Measurements from ENCODE around the gene CAPS. TPM values are rescaled to one million over a fixed set of nuclear protein-coding genes. Genes with fewer than 3 reads are reported as not detected.
A peak's percentile ranks its signal among the peaks of the same experiment; 100 is the strongest.
"Not testable (repeated sequence)": the region's sequence is repeated elsewhere in the genome, so short reads cannot be mapped to it uniquely, and the experiment has no call there.

CAPS gene
- total RNA-seq, result 2.8 and 4.1 TPM in 2 replicates
- 6.1 TPM for polyA plus RNA-seq (2012)

DNA sequence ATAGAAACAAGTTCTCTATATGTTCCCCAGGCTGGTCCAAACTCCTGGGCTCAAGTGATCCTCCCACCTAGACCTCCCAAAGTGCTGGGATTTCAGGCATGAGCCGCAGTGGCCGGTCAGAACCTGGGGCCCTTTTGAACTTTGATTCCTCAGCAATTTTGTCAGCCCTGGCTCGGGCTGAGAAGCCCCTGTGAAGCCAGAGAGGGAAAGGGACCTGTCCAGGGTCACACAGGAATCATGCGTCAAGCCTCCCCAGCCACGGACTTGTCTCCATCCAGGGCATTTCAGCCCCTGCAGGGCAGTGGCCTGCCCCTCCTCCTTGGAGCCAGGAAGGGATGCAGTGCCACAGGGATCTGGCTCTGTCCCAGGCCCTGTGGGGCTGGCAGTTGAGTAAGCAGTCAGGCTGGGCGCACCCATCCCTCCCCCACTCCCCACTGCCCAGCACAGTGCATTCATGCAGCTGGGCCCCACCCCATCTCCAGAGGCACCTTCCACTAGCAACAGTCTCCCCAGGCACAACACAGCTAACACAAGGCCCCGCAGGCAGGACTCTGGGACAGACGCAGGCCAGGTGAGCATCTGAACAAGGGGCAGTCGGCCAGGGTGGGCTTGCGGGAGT is at the start of gene CAPS:
Gene CAPS, plus strand, starts transcription at position 516 of the 619 bp plus-strand sequence. CDS start 153 bp downstream, outside the sequence.
- DNase-seq (ENCODE audit: low read depth), result peak; percentile 64

DNA sequence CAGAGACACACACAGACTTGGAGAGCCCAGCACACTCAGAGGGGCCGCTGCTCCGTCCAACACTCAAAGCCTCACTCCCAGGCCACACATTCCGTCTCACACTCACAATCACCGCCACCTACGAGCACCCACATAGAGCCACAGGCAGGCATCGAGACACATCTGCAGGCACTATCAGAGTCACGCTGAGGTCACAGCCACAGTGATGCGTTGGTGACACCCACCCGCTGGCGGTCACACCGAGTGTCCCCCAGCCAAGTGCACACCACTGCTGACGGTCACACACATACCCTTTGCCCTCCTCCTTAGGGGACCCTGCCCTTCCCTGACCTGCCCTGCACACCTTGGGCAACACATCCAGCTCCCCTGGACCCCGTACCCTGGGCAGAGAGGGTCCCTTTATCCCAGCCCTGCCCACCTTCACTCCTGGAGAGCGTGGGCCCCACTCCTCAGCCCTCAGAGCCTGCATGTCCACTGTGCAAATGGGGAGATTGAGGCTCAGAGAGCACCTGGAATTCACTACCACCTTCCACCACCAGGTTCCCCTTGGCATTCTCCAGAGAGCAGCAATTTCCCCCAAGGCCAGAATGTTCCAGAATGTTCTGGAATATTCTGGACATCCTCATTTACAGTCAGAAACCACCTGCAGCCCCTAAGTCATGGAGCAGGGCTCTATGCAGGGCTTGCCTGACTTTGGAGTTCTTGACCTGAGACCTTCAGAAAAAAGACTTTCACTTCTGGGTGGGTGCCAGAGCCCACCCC is 49.1 kb upstream of the CAPS start:
- no peak for DNase-seq (ENCODE audit: low read depth)

DNA sequence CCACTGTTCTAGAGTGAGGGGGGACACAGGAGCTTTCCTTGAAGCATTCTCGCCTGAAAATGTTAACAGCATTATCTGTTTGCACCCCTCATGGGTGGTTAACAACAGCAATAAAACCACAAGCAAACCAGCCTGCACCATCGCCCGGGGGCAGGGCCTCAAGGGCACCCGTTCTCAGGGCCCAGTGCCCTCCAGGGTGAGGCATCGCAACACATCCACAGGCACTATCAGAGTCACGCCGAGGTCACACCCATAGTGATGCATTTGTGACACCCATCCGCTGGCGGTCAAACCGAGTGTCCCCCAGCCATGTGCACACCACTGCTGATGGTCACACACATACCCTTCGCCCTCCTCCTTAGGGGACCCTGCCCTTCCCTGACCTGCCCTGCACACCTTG is 48.3 kb upstream of the CAPS start:
- no peak for DNase-seq (ENCODE audit: low read depth)

DNA sequence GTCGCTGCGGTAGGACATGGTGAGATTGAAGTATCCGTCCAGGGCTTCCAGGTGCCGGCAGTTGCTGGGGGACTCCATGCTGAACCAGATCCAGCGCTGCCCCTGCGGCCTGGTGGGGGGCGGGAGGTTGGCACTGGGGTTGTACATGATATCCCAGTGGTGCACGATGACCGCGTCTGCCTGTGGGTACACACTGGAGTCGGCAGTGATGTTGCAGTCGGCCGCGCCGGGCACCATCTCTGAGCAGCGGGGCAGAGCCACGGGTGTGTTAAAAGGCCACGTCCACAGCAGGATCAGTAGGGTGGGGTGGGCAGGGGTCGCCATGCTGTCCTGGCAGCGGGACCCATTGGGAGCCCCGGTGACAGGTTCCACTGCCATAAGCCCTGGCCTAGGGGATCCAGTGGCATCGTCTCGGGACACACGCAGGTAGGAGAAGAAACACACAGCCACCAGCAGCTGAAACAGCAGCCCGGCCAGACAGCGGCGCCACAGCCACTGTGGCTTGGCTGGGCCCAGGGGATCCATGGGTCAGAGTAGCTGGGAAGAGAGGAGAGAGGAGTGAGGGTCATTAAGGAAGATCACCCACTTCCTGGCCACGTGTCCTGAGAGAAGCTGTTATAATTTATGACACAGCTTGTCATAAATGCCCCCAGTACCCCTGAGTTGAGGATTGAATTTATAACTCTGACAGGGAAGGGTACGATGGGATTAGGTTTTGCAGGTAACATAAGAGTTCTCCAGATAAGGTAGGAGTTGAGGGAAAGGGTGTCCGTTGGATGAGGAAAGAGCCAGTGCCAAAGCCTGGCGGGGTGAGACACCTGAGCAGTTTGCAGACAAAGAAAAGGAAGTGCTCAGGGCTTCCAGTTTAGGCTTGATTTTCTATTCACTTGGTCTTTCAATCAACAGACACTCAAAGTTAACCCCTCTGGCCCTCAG is 46.6 kb upstream of the CAPS start:
- DNase-seq (ENCODE audit: low read depth), result no peak

DNA sequence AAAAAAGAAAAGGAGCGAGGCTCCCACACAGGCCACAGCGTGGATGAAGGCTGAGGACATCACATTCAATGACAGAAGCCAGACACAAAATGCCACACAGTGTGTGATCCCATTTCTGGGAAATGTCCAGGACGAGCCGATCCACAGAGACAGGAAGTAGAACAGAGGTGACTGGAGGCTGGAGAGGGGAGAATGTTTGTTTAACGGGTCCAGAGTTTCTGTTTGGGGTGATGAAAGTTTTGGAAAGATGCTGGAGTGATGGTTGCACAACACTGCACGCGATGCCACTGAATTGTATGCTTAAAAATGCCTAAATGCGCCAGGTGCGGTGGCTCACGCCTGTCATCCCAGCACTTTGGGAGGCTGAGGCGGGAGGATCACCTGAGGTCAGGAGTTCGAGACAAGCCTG is 43.1 kb upstream of the CAPS start:
- no peak for DNase-seq (ENCODE audit: low read depth)

DNA sequence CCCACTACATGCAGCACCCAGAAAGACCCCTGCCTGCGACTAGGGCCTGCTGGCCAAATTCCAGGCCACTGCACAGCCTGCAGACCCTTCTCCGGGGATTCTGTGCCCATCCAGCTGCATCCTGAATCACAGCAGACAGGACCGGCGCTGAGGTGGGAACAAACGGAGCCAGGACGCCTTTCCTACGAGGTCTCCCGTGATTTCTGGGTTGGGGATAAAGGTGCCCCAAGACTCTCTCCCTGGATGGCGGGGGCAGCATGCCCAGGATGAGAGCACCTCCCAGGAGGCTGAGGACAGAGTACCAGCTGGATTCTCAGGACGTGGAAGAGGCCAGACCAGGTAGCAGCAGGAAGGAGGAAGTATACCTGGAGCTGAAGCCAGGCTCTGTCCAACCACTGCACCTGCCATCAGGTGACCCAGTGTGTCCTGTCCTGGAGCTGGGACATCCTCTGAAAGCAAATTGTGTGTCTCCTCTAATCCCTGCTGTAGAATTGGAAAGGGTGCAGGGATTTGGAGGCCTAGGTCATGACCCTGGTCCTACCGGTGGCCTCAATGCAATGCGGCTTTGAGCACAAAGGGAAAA is 40.3 kb upstream of the CAPS start:
- DNase-seq (ENCODE audit: low read depth), result no peak

DNA sequence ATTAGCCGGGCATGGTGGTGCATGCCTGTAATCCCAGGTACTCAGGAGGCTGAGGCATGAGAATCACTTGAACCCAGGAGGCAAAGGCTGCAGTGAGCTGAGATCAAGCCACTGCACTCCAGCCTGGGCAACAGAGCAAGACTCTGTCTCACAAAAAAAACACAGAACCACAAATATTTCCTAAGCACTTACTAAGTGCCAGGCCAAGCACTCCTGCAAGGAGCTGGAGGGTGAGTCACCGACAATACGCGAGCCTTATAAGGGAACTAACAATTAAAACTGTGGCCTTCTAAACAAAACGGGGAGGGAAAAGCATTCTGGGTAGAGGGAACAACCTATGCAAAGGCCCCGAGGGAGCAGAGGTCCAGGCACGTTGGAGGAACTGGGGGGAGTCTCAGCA is 39.6 kb upstream of the CAPS start:
- not testable (repeated sequence) for DNase-seq (ENCODE audit: low read depth)

DNA sequence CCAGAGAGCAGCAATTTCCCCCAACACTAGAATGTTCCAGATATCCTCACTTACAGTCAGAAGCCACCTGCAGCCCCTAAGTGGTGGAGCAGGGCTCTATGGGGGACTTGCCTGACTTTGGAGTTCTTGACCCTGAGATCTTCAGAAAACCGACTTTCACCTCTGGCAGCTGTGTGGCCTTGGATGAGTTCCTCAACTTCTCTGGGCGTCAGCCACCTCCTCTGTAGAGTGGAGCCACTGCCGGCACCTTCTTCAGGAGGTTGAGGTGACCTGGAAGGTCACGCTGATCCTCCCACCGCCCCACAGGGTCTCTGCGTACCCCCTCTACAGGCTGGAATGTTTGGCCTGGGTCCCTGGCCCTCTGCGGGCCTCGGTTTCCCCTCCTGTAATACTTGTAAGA is 36.6 kb upstream of the CAPS start:
- no peak for DNase-seq (ENCODE audit: low read depth)

DNA sequence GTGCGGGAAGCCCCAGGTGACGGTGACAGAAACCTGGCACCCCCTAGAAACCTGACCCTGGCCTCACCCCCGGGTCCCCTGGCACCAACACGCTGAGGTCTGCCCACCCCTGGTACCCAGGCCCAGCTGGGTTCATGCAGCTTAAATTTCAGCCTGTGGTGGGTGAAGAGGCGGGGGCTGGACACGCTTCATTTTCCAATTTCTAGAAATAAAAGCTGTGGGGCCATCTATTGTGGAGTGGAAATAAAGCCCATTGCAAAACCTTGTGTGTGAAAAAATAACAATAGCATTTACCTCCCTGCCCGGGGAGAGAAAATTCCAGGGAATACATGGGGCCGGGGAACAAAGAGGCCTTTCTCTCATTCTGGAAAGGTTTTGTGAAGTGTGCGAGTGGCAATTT is 36.2 kb upstream of the CAPS start:
- DNase-seq (ENCODE audit: low read depth), result no peak

DNA sequence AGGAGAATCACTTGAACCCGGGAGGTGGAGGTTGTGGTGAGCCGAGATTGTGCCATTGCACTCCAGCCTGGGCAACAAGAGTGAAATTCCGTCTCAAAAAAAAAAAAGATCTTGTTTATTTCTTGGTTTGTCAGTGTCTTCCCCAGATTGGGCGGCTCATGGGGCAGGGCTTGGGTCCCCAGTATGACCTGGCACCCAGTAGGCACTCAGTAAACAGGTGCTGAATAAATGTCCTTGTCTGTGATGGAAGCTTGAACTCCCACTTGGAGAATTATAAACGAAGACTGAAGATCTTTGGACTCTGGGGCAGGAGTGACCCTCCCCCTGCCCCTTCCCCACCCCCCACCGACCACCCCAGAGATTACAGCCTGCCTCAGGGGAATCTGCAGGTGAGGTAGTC is 33.9 kb upstream of the CAPS start:
- no peak for DNase-seq (ENCODE audit: low read depth)

DNA sequence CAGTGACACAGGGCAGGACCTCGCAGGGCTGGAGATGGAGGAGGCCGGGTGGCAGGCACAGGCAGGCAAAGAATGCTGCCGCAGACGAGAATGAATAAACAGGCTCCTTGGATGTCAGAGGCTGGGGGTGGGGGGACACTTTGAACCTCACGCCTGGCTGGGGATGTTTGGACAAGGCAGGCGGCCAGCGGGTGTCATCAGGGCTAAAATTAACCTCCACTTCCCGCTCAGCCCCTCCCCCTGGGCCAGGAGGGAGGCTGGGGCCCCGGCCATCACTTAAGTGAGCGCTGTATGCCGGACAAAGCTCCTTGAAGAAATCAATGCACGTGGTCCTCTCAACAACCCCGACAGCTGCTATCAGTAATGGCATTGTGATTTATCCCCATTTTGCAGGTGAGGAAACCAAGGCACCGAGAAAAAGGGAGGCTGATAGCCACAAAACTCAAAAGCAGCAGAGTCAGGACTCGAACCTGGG is 33.4 kb upstream of the CAPS start:
- peak; percentile 71 for DNase-seq (ENCODE audit: low read depth)

DNA sequence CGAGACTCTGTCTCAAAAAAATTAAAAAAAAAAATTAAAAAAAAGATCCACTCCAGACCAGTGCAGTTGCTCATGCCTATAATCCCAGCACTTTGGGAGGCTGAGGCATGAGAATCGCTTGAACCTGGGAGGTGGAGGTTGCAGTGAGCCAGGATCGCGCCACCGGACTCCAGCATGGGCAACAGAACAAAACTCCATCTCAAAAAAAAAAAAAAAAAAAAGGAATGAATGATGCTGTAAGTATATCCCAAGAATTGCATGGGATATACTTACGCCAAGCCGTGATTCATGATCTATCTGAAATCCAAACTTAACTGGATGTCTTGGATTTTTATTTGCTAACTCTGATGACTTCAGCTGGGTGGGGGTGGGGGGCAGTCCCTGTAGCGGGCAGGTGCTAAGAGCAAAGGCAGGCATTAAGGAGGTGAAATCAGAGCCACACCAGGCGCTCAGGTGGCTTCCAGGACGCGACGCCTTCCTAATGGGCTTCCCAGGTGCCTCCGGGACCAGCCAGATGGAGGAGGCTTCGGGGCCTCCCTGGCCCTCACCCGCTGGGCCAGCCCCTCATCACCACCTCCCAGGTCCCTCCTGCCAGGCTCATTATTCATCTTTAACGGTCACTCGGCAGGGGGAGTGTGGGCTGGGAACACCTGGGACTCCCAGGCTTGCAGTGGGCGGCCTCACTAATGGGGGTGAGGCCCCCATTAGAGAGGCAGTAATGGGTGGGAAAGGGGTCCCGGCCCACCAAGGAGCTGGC is 32.3 kb upstream of the CAPS start:
- no peak for DNase-seq (ENCODE audit: low read depth)

DNA sequence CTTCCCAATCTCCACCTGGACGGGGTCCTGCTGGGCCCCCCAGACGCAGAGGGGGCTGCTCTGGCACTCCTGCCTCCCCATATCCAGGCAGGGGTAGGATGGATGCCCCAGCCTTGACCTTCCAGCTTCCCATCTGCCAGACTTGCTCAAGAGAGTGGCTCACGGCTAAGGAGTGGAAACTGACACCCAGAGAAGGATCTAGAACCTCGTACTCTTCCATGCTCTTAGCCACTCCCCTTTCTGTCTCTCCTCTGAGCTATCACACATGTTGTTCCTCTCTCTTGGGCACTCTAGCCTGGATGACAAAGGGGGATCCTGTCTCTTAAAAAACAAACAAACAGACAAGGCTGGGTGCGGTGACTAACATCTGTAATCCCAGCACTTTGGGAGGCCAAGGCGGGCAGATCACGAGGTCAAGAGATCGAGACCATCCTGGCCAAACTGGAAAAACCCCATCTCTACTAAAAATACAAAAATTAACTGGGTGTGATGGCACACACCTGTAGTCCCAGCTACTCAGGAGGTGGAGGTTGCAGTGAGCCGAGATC is 31.6 kb upstream of the CAPS start:
- no peak for DNase-seq (ENCODE audit: low read depth)

DNA sequence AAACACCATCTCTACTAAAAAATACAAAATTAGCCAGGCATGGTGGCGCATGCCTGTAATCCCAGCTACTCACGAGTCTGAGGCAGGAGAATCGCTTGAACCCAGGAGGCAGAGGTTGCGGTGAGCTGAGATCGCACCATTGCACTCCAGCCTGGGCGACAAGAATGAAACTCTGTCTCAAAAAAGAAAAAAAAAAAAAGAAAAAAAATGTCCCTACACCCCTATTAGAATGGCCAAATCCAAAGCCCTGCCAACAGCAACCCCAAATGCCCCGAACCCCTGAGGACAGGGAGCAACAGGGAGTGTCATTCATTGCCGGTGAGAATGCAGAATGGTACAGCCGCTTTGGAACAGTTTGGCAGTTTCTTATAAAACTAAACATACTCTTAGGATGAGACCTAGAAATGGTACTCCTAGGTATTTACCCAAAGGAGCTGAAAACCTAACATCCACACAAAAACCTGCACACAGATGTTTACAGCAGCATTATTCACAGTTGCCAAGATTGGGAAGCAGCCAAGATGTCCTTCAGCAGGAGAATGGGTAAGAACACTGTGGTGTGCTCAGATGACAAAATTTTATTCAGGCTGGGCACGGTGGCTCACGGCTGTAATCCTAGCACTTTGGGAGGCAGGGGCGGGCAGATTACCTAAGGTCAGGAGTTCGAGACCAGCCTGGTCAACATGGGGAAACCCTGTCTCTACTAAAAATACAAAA is 30.7 kb upstream of the CAPS start:
- not testable (repeated sequence) for DNase-seq (ENCODE audit: low read depth)

DNA sequence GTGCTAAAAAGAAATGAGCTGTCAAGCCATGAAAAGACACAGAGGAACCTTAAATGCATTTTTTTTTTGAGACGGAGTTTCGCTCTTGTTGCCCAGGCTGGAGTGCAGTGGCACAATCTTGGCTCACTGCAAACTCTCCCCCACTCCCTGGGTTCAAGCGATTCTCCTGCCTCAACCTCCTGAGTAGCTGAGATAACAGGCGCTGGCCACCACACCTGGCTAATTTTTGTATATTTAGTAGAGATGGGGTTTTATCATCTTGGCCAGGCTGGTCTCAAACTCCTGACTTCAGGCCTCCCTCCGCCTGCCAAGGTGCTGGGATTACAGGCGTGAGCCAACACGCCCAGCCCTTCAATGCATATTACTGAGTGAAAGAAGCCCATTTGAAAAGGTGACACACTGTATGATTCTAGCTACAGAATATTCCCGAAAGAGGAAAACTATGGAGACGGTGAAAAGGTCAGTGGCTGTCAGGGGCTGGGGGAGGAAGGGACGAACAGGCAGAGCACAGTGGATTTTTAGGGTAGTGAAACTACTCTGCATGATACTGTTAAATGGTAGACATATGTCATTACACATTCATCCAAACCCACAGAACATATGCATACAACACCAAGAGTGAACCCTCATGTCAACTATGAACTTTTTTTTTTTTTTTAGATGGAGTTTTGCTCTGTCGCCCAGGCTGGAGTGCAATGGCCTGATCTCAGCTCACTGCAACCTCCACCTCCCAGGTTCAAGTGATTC is 29.8 kb upstream of the CAPS start:
- DNase-seq (ENCODE audit: low read depth), result not testable (repeated sequence)

DNA sequence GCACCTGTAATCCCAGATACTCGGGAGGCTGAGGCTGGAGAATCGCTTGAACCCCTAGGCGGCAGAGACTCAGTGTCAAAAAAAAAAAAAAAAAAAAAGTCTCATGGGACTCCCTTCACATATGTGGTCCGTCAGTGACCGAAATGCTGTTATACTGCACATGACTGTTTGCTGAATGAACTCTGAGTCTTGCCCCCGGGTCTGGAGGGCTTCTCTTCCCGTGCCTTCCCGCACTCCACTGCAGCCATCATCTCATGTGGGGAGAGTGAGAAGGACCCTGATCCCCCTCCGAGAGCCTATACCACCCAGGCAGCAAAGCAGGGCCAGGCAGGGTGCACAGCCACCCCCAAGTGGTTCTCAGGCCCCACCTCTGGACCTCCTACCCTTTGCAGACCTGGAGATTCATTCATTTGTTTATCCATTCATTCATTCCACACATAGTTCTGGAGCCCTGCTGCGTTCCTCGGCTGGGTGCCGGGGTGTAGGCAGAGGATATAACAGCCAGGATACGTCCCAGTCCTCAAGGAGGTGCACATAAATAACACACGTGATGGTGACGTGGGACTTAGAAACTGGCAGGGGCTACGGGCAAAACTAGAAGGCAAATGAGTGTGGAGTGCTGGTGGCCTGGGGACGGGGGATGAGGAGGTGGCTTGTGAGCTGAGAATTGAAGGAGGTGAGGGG is 24.6 kb upstream of the CAPS start:
- DNase-seq (ENCODE audit: low read depth), result no peak

DNA sequence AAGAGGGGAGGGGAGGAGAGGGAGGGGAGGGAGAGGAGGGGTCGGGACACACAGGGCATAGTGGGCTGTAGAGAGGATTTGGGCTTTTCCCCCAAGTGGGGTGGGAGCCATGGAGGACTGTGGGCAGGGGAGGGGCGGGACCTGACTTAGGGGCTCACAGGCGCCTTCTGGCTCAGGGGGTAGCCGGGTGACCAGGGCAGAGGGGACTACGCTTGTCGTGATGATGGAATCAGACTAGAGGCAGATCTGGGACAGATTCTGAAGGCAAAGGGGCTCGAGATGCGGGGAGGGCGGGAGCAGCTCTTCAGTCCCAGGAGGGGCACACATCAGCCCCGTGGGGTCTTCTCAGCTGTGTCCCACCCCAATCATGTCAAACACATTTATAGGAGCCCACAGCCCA is 24.0 kb upstream of the CAPS start:
- DNase-seq (ENCODE audit: low read depth), result no peak

DNA sequence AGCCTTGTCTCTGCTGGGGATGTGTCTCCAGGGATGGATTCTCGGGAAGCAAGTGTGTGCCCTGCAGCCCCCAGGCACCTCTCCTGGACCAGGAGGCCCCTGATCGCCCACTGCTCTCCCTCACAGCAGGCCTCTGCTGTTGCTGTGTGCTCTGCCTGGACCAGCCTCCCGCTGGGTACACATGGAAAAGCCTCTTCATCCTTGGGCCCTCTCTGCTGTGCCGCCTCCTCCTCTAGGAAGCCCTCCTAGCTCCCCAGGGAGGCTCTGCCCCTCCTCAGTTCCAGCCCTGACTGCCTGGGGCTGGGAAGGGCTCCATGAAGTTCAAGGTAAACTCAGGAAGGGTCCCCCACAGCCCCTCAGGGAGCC is 22.5 kb upstream of the CAPS start:
- DNase-seq (ENCODE audit: low read depth), result no peak

All from myocyte (in vitro differentiated cells).